Measurements from ENCODE around the gene VGLL1.

The VGLL1 gene

DNA sequence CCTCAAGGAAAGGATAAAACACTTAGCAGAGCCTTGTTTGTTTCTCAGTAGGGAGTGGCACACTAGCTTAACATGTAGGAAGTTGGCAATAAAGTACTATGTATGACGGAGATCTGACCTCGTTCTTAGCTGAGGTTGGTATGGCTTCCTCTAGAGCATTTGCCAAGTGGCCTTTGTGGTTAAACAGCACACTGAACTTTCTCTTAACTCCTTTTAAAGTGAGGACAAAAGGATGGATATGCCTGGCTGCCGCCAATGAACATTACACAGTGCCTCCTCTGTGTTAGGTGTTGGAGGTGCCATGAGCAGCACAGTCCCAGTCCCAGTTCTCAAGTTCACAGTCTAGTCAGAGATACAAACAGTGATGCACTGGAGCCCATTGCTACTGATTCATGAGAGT, 54.4 kb downstream of the VGLL1 start:
- H3K27me3 ChIP-seq (ENCODE audit: control insufficient read depth in 1 of 2, insufficient read depth in 2 of 2, low read length in 2 of 2), result no peaks in the 10 kb centered on the region
- H3K4me1 ChIP-seq (ENCODE audit: control insufficient read depth in 1 of 2, insufficient read depth in 2 of 2, low read length in 2 of 2), result no peaks in the 10 kb centered on the region
- no peak overlapping the region for H3K4me3 ChIP-seq (ENCODE audit: low read depth in 1 of 2, low read length in 2 of 2)
- no peaks in the 10 kb centered on the region for H3K36me3 ChIP-seq (ENCODE audit: control insufficient read depth in 1 of 2, insufficient read depth in 2 of 2, low read length in 2 of 2)
- H3K9me3 ChIP-seq (ENCODE audit: control insufficient read depth in 1 of 2, low read length in 2 of 2), result no peaks in the 10 kb centered on the region
- no peak overlapping the region for H3K9ac ChIP-seq (ENCODE audit: low read depth in 1 of 2, low read length in 2 of 2)
- no peak overlapping the region for H3K27ac ChIP-seq (ENCODE audit: low read depth, low read length)

DNA sequence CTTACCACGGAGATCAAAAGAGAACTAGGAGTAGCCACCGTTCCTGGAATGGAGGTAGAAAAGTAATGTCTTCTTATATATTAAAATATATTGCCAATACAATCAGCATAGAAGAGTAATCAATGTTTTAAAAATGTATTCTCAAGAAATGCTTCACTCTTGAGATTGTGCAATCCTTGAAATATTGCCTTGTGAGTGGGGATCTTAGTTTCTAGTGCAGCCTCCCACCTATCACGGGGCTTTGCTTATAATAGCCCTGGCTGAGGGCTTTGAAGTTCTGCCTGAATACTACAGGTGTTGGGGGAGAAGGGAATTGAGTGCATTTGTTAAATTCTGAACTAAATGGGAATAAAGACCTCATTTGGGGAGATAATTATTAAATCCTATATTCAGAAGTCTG, 55.5 kb downstream of the VGLL1 start:
- Histone ChIP-seq H3K27ac (ENCODE audit: low read depth, low read length) (no peak overlapping the region), H3K36me3 (ENCODE audit: control insufficient read depth in 1 of 2, insufficient read depth in 2 of 2, low read length in 2 of 2) (no peaks in the 10 kb centered on the region)

DNA sequence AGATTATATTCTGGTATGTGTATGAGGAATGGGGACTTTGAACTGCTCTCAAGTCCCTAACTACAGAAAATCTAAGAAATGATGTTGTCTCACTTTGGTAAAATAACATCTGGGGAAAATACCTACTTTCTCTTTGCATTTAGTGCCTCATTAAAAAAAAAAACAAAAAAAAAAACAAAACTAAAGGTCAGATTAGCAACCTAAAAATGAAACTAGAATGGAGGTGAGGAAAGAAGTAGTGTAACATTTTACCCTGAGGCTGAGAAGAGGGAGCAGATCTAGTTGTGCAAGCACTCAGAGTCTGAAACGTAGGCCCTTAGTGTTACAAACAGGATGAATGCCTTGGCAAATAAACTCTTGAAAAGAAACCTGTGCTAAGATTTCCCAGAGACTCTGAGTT, 56.0 kb downstream of the VGLL1 start:
- Histone ChIP-seq H3K4me1 (ENCODE audit: control insufficient read depth in 1 of 2, insufficient read depth in 2 of 2, low read length in 2 of 2) (no peaks in the 10 kb centered on the region), H3K27ac (ENCODE audit: low read depth, low read length) (no peak overlapping the region), H3K9me3 (ENCODE audit: control insufficient read depth in 1 of 2, low read length in 2 of 2) (no peaks in the 10 kb centered on the region), H3K36me3 (ENCODE audit: control insufficient read depth in 1 of 2, insufficient read depth in 2 of 2, low read length in 2 of 2) (no peaks in the 10 kb centered on the region), H3K4me3 (ENCODE audit: low read depth in 1 of 2, low read length in 2 of 2) (no peak overlapping the region), H3K27me3 (ENCODE audit: control insufficient read depth in 1 of 2, insufficient read depth in 2 of 2, low read length in 2 of 2) (no peaks in the 10 kb centered on the region), H3K9ac (ENCODE audit: low read depth in 1 of 2, low read length in 2 of 2) (no peak overlapping the region)

More for the DNA sequence above, 55.5 kb downstream of the VGLL1 start:
- no peaks in the 10 kb centered on the region for H3K4me1 ChIP-seq (ENCODE audit: control insufficient read depth in 1 of 2, insufficient read depth in 2 of 2, low read length in 2 of 2)
- no peaks in the 10 kb centered on the region for H3K9me3 ChIP-seq (ENCODE audit: control insufficient read depth in 1 of 2, low read length in 2 of 2)
- no peak overlapping the region for H3K9ac ChIP-seq (ENCODE audit: low read depth in 1 of 2, low read length in 2 of 2)
- H3K4me3 ChIP-seq (ENCODE audit: low read depth in 1 of 2, low read length in 2 of 2), result no peak overlapping the region
- no peaks in the 10 kb centered on the region for H3K27me3 ChIP-seq (ENCODE audit: control insufficient read depth in 1 of 2, insufficient read depth in 2 of 2, low read length in 2 of 2)

DNA sequence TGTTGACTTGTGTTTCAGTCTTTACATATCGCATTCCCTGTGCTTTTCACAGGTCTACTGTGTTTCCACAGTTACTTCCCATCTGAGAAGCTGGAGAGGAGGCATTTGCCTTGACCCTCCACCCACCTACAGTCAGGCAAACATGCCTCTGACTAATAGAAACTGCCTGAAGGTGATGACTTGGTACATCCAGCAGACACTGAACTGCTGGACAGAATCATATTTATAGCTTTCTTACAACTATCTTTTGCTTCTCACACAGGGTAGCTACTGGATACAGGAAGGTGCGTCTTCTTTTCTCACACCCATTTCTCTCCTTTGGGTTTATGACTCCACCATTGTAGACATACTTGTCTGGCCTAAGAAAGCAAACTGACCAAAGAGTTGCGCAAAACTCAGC, 58.0 kb downstream of the VGLL1 start:
- H3K9me3 ChIP-seq (ENCODE audit: control insufficient read depth in 1 of 2, low read length in 2 of 2), result no peaks in the 10 kb centered on the region
- no peak overlapping the region for H3K9ac ChIP-seq (ENCODE audit: low read depth in 1 of 2, low read length in 2 of 2)
- no peaks in the 10 kb centered on the region for H3K27me3 ChIP-seq (ENCODE audit: control insufficient read depth in 1 of 2, insufficient read depth in 2 of 2, low read length in 2 of 2)
- H3K4me3 ChIP-seq (ENCODE audit: low read depth in 1 of 2, low read length in 2 of 2), result no peak overlapping the region
- no peaks in the 10 kb centered on the region for H3K4me1 ChIP-seq (ENCODE audit: control insufficient read depth in 1 of 2, insufficient read depth in 2 of 2, low read length in 2 of 2)
- H3K27ac ChIP-seq (ENCODE audit: low read depth, low read length), result no peak overlapping the region
- no peaks in the 10 kb centered on the region for H3K36me3 ChIP-seq (ENCODE audit: control insufficient read depth in 1 of 2, insufficient read depth in 2 of 2, low read length in 2 of 2)

DNA sequence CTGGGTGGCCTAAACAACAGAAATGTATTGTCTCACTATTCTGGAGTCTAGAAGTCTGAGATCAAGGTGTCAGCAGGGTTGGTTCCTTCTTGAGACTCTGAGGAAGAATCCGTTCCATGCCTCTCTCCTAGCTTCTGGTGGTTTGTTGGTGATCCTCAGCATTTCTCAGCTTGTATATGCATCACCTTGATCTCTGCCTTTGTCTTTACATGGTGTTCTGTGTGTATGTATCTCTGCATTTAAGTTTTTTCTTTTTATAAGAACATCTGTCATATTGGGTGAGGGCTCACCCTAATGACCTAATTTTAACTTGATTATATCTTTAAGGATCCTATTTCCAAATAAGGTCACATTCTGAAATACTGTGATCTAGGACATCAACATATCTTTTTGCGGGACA, 65.3 kb downstream of the VGLL1 start:
- Histone ChIP-seq H3K9me3 (ENCODE audit: control insufficient read depth in 1 of 2, low read length in 2 of 2) (no peaks in the 10 kb centered on the region), H3K4me1 (ENCODE audit: control insufficient read depth in 1 of 2, insufficient read depth in 2 of 2, low read length in 2 of 2) (no peaks in the 10 kb centered on the region), H3K4me3 (ENCODE audit: low read depth in 1 of 2, low read length in 2 of 2) (no peak overlapping the region), H3K36me3 (ENCODE audit: control insufficient read depth in 1 of 2, insufficient read depth in 2 of 2, low read length in 2 of 2) (no peaks in the 10 kb centered on the region), H3K9ac (ENCODE audit: low read depth in 1 of 2, low read length in 2 of 2) (no peak overlapping the region), H3K27me3 (ENCODE audit: control insufficient read depth in 1 of 2, insufficient read depth in 2 of 2, low read length in 2 of 2) (no peaks in the 10 kb centered on the region), H3K27ac (ENCODE audit: low read depth, low read length) (no peak overlapping the region)

DNA sequence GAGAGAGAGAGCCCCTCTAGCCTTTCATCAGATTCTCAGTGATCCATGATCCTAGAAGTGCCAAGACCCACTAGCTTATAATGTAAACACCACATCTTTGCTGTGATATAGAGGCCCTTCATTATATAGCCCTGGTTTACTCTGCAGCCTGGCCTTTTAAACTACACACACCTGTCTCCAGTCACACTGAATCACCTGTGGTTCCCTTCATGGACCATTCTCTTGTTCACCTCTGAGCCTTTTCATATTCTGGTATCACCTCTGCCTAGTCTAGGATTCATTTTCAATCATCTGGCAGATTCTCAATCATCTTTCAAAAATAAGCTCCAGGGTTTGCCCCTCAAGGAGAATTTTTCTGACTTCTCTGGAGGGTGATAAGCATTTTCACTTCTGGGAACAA, 65.9 kb downstream of the VGLL1 start:
- H3K27ac ChIP-seq (ENCODE audit: low read depth, low read length), result no peak overlapping the region
- no peaks in the 10 kb centered on the region for H3K27me3 ChIP-seq (ENCODE audit: control insufficient read depth in 1 of 2, insufficient read depth in 2 of 2, low read length in 2 of 2)
- no peaks in the 10 kb centered on the region for H3K9me3 ChIP-seq (ENCODE audit: control insufficient read depth in 1 of 2, low read length in 2 of 2)
- H3K36me3 ChIP-seq (ENCODE audit: control insufficient read depth in 1 of 2, insufficient read depth in 2 of 2, low read length in 2 of 2), result no peaks in the 10 kb centered on the region
- no peak overlapping the region for H3K9ac ChIP-seq (ENCODE audit: low read depth in 1 of 2, low read length in 2 of 2)
- no peaks in the 10 kb centered on the region for H3K4me1 ChIP-seq (ENCODE audit: control insufficient read depth in 1 of 2, insufficient read depth in 2 of 2, low read length in 2 of 2)
- no peak overlapping the region for H3K4me3 ChIP-seq (ENCODE audit: low read depth in 1 of 2, low read length in 2 of 2)

DNA sequence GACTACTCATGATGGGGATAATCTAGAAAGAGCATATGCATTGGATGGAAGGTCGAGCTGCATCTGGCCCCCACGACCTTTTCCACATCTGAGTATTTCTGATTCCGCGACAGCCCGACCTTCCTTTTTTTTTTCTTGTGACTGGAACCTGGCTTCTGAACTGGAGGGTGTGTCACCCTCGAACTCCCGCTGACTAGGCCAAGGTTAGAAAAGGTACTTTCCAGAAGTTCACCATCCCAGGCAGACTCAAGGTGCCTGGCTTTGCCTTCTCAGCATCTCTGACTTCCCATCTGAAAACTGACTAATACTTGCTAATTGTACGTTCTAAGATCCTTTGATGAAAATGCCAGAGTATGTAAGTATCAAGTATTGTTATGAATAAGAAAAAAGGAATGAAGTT, 66.6 kb downstream of the VGLL1 start:
- Histone ChIP-seq H3K9me3 (ENCODE audit: control insufficient read depth in 1 of 2, low read length in 2 of 2) (no peaks in the 10 kb centered on the region), H3K4me3 (ENCODE audit: low read depth in 1 of 2, low read length in 2 of 2) (no peak overlapping the region), H3K4me1 (ENCODE audit: control insufficient read depth in 1 of 2, insufficient read depth in 2 of 2, low read length in 2 of 2) (no peaks in the 10 kb centered on the region), H3K9ac (ENCODE audit: low read depth in 1 of 2, low read length in 2 of 2) (no peak overlapping the region), H3K27ac (ENCODE audit: low read depth, low read length) (no peak overlapping the region), H3K27me3 (ENCODE audit: control insufficient read depth in 1 of 2, insufficient read depth in 2 of 2, low read length in 2 of 2) (no peaks in the 10 kb centered on the region), H3K36me3 (ENCODE audit: control insufficient read depth in 1 of 2, insufficient read depth in 2 of 2, low read length in 2 of 2) (no peaks in the 10 kb centered on the region)

DNA sequence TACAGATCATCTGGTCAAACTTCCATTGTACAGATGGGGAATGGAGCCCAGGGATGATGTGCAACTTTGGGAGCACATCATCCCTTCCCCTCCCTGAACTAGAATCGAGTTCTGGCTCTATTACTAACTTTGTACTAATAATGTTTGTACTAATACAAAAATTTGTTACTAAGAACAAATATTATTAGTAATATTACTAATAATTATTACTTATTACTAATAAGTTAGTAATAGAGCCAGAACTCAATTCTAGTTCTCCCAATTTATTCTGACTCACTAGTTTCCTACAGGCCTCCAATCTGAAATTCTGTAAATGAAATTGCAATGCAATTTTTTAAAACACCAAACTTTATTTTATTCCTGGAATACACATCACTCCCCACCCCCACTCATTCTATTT, 68.0 kb downstream of the VGLL1 start:
- Histone ChIP-seq H3K4me3 (ENCODE audit: low read depth in 1 of 2, low read length in 2 of 2) (no peak overlapping the region), H3K9me3 (ENCODE audit: control insufficient read depth in 1 of 2, low read length in 2 of 2) (no peaks in the 10 kb centered on the region), H3K4me1 (ENCODE audit: control insufficient read depth in 1 of 2, insufficient read depth in 2 of 2, low read length in 2 of 2) (no peaks in the 10 kb centered on the region), H3K27ac (ENCODE audit: low read depth, low read length) (no peak overlapping the region), H3K9ac (ENCODE audit: low read depth in 1 of 2, low read length in 2 of 2) (no peak overlapping the region), H3K36me3 (ENCODE audit: control insufficient read depth in 1 of 2, insufficient read depth in 2 of 2, low read length in 2 of 2) (no peaks in the 10 kb centered on the region), H3K27me3 (ENCODE audit: control insufficient read depth in 1 of 2, insufficient read depth in 2 of 2, low read length in 2 of 2) (no peaks in the 10 kb centered on the region)
